DMS 273 (cell line): Measurements from ENCODE around the gene ATP4B.
A peak's percentile ranks its signal among the peaks of the same experiment; 100 is the strongest.
"Not testable (repeated sequence)": the region's sequence is repeated elsewhere in the genome, so short reads cannot be mapped to it uniquely, and the experiment has no call there.

Source experiments
- DNase-seq: peaks from one replicate; lab custom pipeline; 2025; ENCODE audit not compliant: unreplicated experiment; lab: John Stamatoyannopoulos, UW

The ATP4B gene

DNA sequence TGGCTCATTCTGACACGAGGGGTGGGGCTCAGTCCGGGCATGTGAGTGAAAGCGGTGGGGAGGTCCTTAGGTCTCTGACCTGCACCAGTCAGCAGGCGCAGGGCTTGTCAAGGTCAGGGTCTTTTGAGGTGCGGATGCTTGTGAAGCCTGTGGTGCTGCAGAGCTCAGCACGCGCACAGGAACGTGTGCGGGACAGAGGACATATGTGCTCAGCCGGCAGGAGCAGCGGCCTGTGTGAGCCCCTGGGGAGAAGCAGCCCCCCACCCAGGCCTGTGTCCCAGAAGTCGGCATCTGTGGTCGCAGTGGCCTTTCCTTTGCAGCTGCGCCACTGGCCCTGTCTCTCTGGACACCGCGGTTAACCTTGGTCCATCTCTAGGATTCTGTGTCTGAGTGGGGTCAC, 30.9 kb downstream of the ATP4B start:
- no peak for DNase-seq

DNA sequence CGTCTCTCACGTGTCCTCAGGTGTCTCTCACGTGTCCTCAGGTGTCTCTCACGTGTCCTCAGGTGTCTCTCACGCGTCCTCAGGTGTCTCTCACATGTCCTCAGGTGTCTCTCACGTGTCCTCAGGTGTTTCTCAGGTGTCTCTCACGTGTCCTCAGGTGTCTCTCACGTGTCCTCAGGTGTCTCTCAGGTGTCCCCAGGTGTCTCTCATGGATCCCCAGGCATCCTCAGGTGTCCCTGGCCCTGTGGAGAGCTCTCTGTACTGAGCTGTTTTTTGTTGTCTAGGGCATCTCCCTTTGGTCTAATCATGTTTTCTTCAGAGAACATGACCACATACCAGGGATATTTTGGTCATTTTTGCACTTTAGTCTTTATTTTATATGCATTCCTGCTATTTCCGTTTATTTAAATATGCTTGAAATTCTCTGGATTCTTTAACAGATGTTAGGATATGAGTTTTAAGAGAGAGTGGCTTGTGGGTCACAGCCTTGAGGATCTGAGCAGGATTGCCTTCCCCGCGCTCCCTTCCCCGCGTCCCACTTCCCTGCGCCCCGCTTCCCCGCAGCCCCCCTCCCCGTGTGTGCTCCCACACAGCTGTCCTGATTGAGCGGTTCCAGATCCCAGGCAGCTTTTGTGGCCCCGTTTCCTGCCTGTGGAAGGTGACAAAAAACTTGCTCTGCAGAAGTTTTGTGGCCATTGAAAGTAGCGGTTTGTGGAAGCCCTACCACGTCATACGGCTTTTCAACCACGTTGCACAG, 31.9 kb downstream of the ATP4B start:
- no peak for DNase-seq

DNA sequence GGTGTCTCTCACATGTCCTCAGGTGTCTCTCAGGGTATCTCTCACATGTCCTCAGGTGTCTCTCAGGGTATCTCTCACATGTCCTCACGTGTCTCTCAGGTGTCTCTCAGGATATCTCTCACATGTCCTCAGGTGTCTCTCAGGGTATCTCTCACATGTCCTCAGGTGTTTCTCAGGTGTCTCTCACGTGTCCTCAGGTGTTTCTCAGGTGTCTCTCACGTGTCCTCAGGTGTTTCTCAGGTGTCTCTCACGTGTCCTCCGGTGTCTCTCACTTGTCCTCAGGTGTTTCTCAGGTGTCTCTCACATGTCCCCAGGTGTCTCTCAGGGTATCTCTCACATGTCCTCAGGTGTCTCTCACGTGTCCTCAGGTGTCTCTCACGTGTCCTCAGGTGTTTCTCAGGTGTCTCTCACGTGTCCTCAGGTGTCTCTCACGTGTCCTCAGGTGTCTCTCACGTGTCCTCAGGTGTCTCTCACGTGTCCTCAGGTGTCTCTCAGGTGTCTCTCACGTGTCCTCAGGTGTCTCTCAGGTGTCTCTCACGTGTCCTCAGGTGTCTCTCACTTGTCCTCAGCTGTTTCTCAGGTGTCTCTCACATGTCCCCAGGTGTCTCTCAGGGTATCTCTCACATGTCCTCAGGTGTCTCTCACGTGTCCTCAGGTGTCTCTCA, 33.2 kb downstream of the ATP4B start:
- not testable (repeated sequence) for DNase-seq

DNA sequence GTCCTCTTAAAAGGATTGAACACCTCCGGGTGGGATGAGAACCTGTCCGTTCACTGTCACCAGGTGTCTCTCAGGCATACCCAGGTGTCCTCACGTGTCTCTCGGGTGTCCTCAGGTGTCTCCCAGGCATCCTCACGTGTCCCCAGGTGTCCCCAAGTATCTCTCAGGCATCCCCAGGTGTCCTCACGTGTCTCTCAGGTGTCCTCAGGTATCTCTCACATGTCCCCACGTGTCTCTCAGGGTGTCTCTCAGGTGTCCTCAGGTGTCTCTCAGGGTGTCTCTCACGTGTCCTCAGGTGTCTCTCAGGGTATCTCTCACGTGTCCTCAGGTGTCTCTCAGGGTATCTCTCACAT, 33.8 kb downstream of the ATP4B start:
- no peak for DNase-seq

DNA sequence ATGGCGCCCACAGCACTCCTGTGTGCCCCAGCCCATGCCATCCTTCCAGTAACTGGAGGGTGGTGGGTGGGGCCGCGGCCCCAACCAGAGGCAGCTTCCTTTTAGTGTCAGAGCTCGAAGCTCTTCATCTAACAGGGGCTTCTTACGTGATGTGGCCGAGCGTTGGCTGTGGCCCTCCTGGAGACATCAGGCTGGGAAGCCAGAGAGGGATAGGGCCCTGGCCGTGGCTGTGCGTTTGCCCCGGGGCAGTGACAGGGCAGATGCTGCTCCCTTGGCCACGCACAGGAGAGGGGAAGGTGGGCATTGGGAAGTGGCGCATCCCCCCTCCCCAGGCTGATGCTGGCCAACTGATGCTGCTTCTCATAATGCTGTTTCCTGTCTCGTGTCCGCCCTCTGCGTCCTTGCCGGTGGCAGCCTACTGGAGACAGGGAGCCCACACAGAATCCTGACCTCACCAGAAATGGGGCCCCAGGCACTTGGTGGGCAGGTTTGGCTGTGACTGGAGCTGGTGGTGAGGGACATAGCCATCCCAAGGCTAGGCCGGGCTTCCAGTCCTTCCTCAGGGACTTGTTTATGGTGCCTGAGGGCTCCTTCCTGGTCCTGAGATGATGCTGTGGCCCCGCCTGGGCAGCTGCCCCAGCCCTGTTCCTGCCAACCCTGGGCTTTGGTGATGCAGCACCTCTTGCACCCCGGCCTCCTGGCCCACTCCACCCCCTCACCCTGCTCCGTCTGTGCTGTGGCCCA, 34.3 kb downstream of the ATP4B start:
- DNase-seq = peak; percentile 10

DNA sequence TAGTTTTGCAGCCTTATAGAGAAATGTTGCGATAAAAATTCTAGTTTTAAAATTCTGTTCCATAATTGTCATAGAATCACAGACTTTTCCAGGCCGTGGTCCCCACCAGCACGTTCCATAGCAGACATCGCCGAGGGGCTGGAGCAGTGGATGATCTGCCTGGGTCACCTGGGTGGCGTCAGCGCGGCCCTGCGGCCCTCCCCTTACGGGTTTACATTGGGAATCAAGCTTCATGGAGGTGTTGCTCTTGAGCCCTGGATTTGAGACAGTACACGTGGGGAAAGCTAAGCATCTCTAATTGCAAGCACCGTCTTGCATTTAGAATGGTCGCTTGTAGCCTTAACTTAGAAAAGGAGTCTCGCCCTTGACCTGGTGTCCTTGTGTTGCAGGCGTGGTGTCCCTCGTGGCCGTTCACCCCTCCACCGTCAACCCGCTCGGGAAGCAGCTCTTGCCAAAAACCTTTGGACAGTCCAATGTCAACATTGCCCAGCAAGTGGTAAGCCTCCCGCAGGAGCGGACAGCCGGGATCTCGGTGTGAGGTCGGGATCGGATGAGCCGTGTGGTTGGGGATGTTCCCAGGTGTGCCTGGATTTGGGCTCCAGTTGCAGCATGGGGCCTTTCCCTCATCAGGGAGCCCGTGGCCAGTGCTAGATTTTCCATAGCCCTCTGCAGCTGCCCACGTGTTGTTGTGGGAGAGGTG, 35.1 kb downstream of the ATP4B start:
- no peak for DNase-seq

DNA sequence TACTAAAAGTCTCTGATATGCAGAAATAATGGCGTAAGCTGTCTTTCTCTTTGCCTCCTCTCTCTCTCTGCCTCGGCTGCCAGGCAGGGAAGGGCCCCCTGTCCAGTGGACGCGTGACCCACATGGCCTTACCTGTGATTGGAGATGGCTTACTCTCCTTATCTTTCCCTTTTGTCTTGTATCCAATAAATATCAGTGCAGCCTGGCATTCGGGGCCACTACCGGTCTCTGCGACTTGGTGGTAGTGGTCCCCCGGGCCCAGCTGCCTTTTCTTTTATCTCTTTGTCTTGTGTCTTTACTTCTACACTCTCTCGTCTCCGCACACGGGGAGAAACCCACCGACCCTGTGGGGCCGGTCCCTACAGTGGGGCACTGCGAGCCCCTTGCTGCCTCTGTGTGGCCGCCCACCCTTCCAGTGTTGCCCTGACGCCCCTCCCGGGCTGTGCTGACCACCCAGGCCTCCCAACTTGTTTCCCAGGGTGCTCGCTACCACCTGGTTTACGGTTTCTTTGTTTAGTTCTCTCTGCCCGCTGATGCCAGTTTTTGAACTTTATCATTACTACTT, 35.9 kb downstream of the ATP4B start:
- DNase-seq = not testable (repeated sequence)

DNA sequence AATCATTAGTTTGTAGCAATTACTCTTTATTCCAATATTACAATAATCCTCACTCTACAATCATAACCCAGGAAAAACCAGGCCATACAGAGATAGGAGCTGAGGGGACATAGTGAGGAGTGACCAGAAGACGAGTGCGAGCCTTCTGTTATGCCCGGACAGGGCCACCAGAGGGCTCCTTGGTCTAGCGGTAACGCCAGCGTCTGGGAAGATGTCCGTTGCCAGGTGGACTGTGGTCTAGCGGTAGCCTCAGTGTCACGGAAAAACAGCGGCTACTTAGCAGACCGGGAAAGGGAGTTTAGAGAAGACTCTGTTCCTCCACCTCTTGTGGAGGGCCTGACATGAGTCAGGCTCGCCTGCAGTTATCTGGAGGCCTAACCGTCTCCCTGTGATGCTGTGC, 36.5 kb downstream of the ATP4B start:
- DNase-seq = not testable (repeated sequence)

DNA sequence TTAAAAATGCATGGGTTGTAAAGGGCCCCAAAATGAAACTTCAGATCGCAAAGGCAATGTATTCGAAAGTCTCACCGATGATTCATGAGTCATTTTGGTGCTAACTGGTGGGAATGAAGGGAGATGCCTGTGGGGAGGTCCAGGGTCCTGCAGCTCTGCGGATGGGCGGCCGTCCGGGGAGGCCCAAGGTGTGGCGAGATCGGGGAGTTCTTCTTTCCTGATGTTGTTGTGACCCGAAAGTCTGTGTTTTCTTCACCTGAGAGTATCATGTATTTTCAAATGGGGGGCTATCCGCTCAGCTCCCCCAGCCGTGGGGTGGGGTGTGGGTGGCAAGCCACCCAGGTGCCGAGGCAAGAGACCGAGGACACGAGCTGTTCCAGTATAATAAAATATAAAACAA, 37.0 kb downstream of the ATP4B start:
- DNase-seq = no peak

DNA sequence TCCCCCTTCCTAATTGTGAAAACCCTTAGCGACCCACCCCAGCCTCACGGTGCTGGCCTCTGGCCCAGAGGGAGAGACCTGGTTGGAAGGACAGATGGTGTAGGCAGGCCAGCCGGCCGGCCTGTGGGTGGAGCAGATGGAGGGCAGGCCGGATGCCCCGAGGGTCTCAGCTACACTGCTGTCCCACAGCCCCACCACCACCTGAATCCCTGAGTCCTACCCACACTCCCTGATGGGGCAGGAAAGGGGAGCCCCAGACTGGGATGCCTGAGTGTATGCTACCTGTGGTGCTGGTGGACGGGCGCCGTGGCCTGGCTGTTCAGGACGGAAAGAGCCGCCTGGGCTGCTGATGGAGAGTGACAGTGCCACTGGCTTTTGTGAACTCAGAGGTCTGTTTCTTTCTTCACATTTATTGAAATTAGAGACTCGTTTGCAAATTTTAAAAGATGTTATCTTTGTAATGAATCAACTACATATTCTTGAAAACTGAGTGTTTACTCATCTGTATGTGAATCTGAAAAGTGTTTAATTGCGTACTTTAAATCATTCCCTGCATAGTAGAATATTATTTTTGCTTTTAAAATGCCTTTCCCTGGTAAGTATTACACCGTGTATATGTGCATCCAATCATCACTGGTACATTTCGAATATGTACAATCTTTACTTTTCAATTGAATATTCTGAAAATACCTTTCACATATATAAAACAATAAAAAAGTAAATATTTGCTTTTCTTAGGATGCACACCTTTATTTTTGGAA, 37.8 kb downstream of the ATP4B start:
- peak; percentile 62 for DNase-seq

DNA sequence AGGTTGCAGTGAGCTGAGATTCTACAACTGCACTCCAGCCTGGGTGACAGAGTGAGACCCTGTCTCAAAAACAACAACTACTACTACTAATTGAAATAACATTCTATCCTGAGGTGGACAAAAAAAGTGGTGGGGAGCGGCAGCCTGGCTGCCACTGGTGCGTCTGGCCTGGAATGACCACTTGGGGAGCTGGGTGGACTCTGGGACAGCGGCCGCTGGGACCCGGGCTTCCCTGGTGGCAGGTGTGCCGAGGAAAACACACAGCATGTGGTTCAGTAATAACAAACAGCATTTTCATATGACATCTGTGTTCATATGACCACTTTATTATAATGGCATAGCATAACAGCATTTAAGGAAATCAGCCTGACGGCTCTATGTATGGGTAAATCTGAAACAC, 39.5 kb downstream of the ATP4B start:
- DNase-seq = no peak

DNA sequence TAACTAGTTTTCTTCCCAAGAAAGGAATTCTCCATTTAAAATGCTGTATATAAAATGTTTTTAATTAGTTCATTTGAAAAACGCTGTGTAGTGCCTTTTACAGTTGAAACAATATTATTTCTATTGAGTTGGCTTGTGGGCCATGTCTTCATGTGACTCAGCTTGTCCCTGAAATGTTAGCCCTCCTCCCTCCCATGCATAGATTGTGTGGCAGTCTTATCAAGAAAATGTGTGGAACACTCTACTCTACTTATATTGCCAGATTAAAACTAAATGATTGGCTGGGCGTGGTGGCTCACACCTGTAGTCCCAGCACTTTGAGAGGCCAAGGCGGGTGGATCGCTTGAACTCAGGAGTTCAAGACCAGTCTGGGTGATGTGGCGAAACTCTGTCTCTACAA, 40.0 kb downstream of the ATP4B start:
- no peak for DNase-seq

DNA sequence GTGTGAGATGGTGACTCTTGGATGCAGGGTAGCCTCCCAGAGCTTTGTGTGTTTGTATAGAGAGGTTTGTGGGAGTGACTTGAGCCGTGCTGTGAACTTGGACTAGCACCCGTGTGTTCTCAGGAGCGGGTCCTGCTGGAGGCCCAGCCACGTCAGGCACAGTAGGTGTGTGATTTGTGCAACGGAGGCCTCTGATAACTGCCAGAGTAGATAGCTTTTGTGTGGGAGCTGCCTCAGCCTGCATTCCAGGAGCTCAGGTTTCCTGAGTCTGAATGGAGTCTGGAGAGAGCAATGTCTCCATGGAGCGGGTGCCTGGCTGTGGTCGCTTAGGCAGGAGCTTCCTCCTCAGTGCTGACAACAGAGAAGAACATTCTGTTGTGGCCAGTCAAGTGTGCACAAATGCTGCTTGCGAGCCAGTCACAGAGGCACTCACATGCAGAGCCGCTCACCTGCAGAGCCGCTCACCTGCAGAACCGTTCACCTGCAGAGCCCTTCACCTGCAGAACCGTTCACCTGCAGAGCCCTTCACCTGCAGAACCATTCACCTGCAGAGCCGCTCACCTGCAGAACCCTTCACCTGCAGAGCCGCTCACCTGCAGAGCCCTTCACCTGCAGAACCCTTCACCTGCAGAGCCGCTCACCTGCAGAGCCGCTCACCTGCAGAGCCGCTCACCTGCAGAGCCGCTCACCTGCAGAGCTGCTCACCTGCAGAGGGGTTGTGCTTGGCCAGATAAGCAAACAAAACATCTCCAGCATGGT, 40.8 kb downstream of the ATP4B start:
- DNase-seq = peak; percentile 7

DNA sequence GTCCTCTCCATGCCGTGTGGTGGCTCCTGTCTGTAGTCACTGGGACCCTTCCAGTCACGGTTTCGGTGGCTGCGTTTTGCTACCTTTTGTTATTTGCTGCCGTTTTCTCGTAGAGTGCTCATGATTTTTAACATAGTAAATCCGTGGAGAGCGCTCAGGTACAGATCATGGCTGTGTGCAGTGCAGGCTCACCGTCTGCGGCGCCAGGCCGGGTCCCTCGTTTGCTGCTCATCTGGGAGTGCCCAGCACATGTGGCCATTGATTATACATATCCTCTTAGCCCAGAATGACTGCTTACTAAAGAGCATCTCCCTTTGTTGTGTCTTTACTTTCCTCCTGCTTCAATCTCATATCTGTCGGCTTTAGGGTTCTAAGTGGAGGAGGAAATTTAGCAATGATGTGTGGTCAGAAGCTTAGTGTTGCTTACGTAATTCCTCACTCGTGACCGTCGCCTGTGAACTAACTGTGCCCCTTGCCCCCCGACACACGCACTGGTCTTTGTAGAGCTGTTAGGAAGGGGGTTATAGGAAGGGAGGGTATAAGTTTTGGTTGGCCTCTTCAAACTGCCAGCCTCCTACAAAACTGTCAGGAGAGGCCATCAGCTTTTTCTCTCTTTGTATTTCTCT, 41.6 kb downstream of the ATP4B start:
- DNase-seq = no peak

DNA sequence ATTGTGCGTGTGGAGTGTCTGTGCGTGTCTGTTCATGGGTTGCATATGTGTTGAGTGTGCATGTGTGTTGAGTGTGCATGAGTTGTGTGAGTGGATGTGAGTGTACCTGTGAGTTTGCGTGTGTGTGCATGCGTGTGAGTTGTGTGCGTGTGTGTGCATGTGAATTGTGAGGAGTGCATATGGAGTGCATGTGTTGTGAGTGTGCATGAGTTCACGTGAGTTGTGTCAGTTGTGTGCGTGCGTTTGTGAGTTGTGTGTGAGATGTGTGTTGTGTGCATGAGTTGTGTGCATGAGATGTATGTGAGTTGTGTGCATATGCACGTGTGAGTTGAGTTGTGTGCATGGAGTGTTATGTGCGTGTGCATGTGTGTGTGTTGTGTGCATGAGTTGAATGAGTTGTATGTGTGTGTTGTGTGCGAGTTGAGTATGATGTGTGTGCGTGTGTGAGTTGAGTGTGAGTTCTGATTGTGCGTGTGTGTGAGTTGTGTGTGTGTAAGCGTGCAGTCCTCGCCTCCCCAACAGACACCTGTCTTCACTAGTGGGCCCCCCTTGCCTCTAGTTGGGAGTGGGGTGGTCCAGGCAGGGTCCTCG, 44.1 kb downstream of the ATP4B start:
- no peak for DNase-seq

DNA sequence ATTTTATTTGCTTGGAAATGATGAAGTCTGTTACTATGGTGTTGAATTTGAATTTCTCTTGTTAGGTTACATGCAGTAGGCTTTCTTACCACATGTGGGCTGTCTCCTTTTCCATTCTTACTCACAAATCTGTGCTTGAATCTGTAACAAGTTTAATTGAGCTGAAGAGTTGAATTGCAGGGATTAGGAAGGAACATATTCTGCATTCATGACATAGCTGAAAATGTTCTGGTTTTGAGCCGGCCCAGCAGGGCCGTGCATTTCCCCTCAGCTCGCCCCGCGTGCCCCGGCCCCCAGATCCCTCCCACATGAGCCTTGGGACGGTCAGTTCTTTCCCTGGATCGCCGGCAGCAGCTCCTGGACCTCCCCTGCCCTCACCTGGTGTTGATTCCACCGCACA, 45.4 kb downstream of the ATP4B start:
- DNase-seq = no peak

DNA sequence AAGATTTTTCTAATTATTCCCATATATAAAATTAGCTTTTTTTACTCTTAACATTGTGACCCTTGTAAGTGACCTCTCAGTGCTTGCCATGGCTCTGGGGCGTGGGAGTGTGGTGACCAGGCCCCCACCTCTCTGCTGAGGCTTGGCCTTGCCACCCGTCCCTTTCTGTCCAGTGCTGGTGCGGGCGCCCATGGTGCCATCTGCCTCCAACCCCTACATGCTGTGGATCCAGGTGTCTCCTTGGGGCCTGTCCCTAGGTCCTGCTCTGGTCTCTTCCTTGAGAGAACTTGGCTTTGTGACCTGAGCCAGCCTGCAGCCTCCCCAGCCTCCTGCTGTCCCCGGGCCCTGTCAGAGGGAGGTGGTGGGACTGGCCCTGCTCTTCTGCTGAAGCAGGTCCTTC, 46.0 kb downstream of the ATP4B start:
- DNase-seq = no peak

DNA sequence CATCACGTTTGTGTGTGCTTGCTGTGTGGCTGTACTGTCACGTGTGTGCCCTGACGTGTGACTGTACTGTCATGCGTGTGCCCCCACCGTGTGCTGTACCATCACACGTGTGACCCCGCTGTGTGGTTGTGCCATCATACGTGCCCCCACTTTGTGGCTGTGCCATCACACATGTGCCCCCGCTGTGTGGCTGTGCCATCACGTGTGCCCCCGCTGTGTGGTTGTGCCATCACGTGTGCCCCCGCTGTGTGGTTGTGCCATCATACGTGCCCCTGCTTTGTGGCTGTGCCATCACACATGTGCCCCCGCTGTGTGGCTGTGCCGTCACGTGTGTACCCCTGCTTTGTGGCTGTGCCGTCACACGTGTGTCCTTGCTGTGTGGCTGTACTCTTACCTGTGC, 47.7 kb downstream of the ATP4B start:
- DNase-seq = no peak

DNA sequence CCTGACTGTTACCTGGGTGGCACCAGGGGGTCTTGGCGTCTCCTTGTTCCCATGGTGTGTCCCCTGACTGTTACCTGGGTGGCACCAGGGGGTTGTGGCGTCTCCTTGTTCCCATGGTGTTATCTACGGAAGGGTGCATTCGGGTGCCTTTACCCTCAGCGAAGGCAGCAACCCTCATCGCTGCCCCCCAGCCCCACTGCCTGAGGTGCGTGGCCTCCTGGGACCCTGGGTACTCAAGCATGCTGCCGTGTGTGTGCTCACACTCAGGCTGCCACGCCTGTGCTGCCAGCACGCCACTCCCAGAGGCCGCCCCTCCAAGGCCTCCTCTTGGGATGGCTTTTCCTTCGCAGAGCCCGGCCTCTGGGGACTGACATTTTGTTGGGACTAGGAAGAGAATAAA, 48.4 kb downstream of the ATP4B start:
- no peak for DNase-seq
